Measurements from ENCODE around the gene ENAH.

ENAH gene

DNA sequence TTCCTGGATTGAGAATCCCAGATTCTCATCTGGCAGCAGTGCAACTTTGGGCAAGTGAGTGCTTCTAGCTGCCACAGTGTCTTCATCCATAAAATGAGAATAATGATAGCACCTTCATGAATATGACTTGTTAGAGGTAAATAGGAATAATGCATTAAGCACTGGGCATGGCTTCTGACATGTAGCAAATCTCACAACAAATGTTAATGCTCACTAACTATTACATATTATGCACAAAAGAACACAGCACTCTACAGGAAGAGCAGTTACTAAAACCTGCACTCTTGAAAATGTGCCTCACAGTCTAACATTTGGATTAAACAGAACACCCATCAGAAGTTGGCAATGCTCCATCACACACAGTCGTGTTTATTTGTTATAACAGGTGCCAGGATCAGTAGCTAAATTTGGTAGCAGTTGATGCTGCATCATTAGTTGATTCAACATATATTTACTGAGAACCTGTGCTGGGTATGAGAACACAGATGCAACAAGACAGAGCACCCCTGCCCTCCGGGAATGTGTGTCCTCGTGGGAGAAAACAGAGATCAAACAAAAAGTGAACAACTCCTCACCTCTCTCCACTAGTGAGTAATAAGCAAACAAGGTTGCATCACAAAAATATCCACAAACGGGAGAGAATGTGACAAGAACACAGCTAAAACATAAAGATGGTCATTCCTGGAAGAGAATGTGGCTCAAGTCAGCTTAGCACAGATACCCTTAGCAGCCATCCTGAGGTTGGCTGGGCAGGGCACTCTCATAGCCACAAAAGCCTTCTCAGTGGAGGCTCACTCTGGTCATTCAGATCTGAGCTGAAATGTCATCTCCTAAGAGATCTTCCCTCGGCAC is 198.9 kb downstream of the ENAH start:
- Mint-ChIP-seq H3K27ac (no peak overlapping the region), H3K4me3 (no peak overlapping the region), H3K27me3 (peaks cover 7% of the 10 kb centered on the region), H3K36me3 (no peaks in the 10 kb centered on the region), H3K4me1 (peaks cover 40% of the 10 kb centered on the region), H3K9me3 (peaks cover 3% of the 10 kb centered on the region)
- CTCF ChIA-PET, result interaction anchor here (0.9 to 2.4 kb wide), 2 partner anchors 10 to 21 kb away, joined by 3 to 12 read pairs; no protein-coding TSS in a partner anchor
- DNase-seq, result no peak

DNA sequence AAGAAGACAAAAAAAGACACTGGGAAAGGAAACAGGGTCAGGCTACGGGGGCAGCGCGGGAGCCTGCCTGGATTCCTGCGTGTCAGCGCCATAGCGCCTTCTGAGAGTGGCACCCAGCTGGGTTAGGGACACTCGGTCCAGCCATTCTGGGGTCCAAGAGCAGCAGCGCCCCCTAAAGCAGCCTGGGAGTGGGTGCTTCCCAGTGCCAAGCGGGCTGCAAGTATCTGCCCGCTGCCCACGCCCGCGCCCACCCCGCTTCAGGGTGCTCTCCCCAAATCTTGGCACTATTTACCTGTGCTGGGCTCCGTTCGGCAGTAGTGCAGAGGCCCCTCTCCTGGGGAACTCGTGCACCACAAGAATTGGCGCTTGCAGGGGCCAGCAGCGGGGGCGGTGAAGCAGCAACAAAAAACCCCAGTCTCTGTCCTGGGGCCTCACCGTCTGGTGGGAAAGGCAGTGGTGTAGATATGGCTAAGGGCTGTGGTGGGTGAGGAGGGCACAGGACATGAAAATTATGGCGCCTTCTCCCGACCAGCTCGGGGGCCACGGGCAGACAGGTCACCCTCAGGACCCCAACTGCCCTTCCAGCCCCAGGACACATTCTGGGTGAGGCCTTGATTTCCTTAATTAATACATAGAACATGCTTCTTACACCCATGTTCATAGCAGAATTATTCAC is 200.9 kb downstream of the ENAH start:
- no peak overlapping the region for H3K4me3 Mint-ChIP-seq
- CTCF ChIA-PET, result interaction anchor here (1.0 kb wide), 1 partner anchor 19 kb away, joined by 3 read pairs; no protein-coding TSS in a partner anchor
- H3K27me3 Mint-ChIP-seq, result peaks cover 13% of the 10 kb centered on the region
- H3K9me3 Mint-ChIP-seq, result peaks cover 3% of the 10 kb centered on the region
- no peak overlapping the region for H3K27ac Mint-ChIP-seq
- no peaks in the 10 kb centered on the region for H3K36me3 Mint-ChIP-seq
- peaks cover 48% of the 10 kb centered on the region for H3K4me1 Mint-ChIP-seq
- DNase-seq, result no peak

DNA sequence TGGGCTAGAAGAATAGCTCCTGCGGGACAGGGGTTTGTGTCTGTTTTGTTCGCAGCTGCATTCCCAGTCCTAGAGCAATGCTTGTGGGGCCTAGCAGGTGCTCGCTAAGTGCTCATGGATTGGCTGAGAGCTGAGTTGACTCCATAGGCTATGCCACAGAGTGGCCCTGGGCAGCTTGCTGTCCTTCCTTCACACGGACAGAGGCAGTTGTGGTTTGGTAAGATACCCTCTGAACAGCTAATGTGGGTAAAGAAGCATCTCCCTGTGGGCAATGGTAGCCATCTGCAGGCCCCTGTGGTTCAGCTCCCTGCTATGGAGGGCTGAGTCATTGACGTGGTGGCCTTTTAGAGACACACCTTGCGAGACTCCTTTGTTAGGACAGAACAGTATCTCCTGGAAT is 201.6 kb downstream of the ENAH start:
- CTCF ChIA-PET, result interaction anchor here (1.0 kb wide), 1 partner anchor 20 kb away, joined by 3 read pairs; no protein-coding TSS in a partner anchor
- DNase-seq, result no peak
- Mint-ChIP-seq H3K27me3 (peaks cover 13% of the 10 kb centered on the region), H3K4me3 (no peak overlapping the region), H3K36me3 (no peaks in the 10 kb centered on the region), H3K4me1 (peaks cover 52% of the 10 kb centered on the region), H3K27ac (no peak overlapping the region), H3K9me3 (peaks cover 3% of the 10 kb centered on the region)

DNA sequence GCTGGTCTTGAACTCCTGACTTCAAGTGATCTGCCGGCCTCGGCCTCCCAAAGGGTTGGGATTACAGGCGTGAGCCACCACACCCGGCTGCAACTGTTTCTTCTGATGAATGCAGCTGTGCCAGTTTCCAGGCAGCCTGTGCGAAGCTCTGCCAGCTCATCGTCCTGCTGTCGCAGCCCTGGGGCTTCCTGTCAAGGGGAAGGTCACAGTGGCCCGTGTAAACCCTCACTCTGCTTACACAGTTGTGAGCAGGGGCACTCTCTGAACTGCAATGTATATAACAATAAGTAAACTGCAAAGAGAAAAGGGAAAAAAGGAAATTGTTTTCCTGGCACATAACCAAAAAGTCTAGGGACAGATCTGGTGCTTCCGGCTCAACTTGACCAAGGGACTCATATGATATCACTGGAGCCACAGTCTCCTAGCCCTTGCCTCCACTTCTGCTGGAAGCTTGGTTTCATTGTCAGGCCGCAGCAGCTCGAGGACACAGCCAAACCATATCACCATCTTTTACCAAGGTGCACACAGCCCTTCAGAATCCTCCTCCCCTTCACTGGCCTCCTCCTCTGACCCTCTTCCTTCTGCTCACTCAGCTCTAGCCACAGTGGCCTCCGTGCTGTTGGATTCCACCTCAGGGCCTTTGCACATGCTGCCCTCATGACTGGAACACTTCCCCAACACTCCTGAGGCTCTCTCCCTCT is 202.3 kb downstream of the ENAH start:
- Mint-ChIP-seq H3K4me1 (peaks cover 59% of the 10 kb centered on the region), H3K4me3 (no peak overlapping the region), H3K27ac (peak overlapping the region; percentile 38), H3K36me3 (no peaks in the 10 kb centered on the region), H3K9me3 (no peaks in the 10 kb centered on the region), H3K27me3 (peaks cover 13% of the 10 kb centered on the region)
- CTCF ChIA-PET, result interaction anchor here (0.9 to 1.4 kb wide), 3 partner anchors 13 to 20 kb away, joined by 3 read pairs; no protein-coding TSS in a partner anchor
- DNase-seq, result no peak

DNA sequence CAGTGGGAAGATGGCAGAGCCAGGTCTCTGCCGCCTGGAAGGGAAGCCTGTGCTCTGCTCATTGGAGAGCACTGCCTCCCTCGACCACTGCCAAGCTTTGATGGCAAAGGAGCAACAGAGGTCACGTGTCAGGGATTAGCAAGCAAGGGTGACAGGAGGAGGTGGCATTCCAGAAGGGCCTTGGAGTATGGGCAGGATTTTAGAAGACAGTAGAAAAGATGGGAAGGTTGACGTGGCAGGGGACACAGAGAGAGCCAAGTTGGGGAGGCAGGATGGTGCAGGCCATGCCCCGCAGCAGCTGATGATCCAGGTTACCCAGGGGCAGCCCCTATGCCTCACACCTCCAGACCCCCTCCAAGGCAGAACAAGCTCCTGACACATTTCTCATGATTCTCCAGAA is 203.1 kb downstream of the ENAH start:
- Mint-ChIP-seq H3K4me1 (peaks cover 65% of the 10 kb centered on the region), H3K36me3 (no peaks in the 10 kb centered on the region), H3K27ac (no peak overlapping the region), H3K27me3 (peaks cover 13% of the 10 kb centered on the region), H3K9me3 (no peaks in the 10 kb centered on the region), H3K4me3 (no peak overlapping the region)
- DNase-seq, result no peak
- CTCF ChIA-PET, result interaction anchor here (0.9 to 1.4 kb wide), 2 partner anchors 12 to 19 kb away, joined by 3 read pairs; no protein-coding TSS in a partner anchor

DNA sequence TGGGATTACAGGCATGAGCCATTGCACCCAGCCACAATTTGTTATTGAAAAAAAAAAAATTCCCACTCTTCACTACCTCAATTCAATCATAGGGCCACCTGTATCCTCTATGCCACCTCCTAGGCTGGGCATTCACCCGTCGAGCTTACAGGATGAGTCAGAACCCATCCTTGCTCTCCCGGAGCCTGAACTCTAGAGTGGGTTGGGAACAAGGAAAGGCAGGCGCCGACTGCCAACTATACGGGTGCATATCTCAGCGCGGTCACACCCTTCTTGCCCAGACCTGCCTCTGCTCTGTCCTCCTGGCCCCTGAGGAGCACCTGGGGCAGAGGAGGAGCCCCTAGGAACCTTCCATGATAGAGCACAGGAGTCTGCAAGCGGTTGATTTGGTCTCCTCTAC is 203.7 kb downstream of the ENAH start:
- CTCF ChIA-PET, result interaction anchor here (1.4 kb wide), 1 partner anchor 19 kb away, joined by 3 read pairs; no protein-coding TSS in a partner anchor
- Mint-ChIP-seq H3K4me3 (no peak overlapping the region), H3K36me3 (no peaks in the 10 kb centered on the region), H3K27ac (no peak overlapping the region), H3K9me3 (no peaks in the 10 kb centered on the region), H3K4me1 (peaks cover 66% of the 10 kb centered on the region), H3K27me3 (peaks cover 13% of the 10 kb centered on the region)
- no peak for DNase-seq

DNA sequence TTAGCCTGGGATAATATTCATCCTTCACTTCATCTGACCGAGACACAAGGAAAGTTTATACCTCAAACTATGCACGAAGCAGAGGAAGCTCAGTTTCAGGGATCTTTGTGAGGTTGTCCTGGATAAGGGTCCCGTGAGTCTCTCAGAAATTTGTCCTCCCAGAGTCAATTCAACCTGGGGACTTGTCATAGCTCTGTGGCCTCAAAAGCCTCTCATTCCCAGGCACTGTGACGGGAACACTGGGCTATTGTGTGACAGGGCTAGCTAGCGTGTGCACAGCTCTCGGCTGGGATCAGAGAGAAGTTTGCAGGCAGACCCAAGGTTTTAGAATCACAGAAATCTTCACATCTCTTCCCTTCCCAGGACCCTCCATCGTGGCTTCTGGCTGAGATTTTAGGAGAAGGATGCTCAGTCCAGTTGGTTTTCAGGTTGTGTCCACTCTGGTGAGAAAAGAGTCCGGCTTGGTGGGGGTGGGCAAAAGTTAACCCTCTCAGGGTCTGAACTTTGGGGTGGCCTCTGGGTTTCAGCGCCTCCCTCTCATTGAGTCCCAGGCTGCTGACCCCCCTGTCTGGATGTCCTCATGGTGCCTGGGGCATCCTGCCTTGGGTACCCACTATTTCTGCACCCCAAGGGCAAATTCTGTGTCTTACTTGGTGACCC is 204.6 kb downstream of the ENAH start:
- Mint-ChIP-seq H3K27ac (no peak overlapping the region), H3K36me3 (no peaks in the 10 kb centered on the region), H3K4me3 (no peak overlapping the region), H3K9me3 (no peaks in the 10 kb centered on the region), H3K27me3 (peaks cover 13% of the 10 kb centered on the region), H3K4me1 (peaks cover 65% of the 10 kb centered on the region)
- CTCF ChIA-PET, result no interaction called here
- no peak for DNase-seq

DNA sequence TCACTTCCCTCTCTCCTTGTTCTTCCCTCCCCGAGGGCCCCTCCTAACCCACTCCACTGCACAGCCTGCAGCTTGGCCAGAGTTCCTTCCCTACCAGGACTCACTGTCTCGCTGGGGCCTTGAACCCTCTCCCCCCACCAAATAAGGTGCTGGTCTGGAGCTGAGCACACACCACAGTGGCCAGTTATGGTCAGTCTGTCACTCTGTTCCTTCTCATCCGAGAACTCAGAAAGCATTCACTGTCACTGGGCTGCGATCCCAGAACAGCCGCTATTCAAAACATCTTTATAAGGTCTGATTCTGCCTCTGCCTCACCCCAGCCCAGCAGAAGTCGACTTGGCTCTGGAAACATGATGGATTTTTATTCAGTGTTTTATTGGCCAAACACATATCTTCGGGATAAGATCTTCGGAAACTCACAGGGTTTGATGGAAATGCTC is 205.3 kb downstream of the ENAH start:
- Mint-ChIP-seq H3K36me3 (no peaks in the 10 kb centered on the region), H3K9me3 (no peaks in the 10 kb centered on the region), H3K4me3 (no peak overlapping the region), H3K4me1 (peaks cover 70% of the 10 kb centered on the region), H3K27me3 (peaks cover 13% of the 10 kb centered on the region), H3K27ac (no peak overlapping the region)
- DNase-seq, result no peak
- CTCF ChIA-PET, result no interaction called here

DNA sequence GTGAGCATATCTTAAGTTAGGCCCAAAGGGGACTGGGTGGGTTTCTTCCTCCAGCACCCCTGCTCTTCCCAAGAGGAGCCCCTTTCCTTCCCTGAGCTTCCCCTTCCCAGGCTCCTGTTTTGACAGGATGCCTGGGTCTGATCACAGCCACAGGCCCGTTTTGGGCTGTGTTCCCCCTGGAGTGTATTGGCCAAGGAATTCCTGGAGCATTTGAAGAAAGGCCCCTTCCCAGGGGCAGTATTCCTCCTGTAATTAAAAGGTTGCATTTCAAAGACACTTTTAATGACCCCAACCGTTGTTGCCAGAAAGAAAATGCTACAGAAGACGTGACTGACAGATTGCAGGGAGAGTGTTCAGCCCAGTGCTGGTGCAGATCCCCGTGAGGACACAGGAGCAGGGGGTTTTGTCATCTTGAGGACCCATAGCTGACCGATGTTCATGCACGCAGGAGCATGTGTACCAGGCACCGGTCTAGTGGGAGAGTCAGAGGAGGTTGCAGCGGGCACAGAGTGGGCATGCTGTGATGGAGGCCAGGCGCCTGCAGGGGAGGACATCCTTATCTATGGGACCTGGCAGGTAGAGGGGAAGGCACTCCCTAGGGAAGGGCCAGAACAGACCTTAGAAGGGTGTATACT is 205.8 kb downstream of the ENAH start:
- Mint-ChIP-seq H3K4me1 (peaks cover 73% of the 10 kb centered on the region), H3K27ac (no peak overlapping the region), H3K9me3 (no peaks in the 10 kb centered on the region), H3K36me3 (no peaks in the 10 kb centered on the region), H3K4me3 (no peak overlapping the region), H3K27me3 (peaks cover 13% of the 10 kb centered on the region)
- CTCF ChIA-PET, result no interaction called here
- DNase-seq, result no peak

DNA sequence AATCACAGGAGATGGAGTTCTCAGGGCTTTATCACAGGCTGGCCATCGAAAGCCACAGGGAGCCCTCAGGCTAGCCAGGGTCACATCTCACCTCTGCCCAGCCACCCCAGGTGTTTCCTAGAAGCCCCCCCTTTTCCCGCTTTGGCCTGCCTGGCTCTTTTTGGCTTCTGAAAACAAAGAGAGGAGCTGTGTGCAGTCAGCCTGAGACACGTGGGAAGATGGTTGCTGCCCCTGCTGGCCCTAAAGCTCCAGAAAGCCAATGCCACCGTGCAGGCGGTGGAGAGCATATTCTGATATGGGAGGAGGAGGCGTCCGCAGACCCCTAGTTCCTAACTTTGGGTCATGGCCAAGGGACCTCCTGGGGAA is 206.3 kb downstream of the ENAH start:
- Mint-ChIP-seq H3K27ac (peak overlapping the region; percentile 12), H3K9me3 (no peaks in the 10 kb centered on the region), H3K4me1 (peaks cover 78% of the 10 kb centered on the region), H3K36me3 (no peaks in the 10 kb centered on the region), H3K27me3 (peaks cover 13% of the 10 kb centered on the region), H3K4me3 (no peak overlapping the region)
- DNase-seq, result no peak
- CTCF ChIA-PET, result interaction anchor here (0.9 to 2.7 kb wide), 2 partner anchors 15 to 22 kb away, joined by 3 to 13 read pairs; no protein-coding TSS in a partner anchor

DNA sequence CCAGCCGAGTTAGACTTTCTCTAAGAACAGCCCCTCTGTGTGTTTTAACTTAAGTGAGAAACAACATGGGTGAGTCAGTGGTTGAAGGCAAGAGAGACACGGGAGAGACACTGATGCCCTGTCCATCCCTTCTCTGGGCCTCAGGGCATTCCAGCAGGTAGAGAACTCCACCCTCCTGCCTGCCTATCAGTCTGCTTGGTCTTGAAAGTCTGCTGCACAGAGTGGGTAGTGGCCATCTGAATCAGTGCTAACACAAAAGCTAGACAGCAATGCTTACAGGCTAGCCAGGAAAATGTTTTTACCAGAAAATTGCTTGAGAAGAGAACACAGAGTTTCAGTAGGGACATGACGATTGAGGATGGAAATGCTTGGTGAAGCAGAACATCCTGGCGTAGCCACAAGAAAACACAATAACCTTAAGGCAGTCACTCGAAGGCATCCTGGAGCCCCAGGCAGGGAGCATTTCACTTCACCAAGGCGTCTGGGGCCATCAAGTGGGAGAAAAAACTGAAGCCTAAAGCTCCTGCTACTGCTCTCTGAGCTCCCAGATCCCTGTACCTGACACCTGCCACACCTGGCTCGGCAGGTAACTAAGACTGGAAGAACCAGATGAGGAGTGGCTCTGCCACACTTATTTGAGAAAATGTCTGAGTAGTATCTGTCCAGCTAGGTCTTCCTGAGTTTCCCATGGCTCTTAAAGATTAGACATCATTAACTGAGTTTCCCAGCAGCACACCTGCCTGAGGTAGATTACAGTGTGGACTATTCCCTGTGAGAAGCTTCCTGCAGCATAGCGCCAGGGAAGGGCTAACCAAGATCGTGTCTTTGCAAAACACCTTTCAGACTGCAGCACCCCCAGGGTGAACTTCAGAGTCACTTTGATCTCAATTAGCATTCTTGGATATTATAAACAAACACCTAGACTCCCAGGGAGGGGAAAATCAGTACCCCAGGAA is 207.0 kb downstream of the ENAH start:
- CTCF ChIA-PET, result interaction anchor here (0.9 to 2.7 kb wide), 6 partner anchors 16 to 32 kb away, joined by 3 to 13 read pairs (median 8); no protein-coding TSS in a partner anchor
- no peaks in the 10 kb centered on the region for H3K9me3 Mint-ChIP-seq

DNA sequence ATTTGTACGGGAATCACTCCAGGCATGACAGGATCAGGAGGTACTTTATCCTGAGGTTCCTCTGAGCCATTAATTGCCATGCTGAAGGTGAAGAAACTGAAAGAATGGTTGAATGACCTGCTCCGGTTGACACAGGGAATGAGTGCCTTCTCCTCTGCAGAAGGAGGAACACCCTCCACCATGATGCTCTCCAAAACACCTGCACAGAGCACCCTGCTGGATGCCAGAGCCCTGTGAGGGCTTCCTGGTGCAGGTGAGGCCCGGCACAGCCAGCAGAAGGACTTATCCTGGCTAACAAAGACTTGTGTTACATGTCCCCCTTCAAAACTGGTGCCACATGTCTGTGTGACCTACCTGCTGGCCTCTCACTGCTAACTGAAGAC is 210.8 kb downstream of the ENAH start:
- H3K9me3 Mint-ChIP-seq, result no peaks in the 10 kb centered on the region
- peaks cover 1% of the 10 kb centered on the region for H3K27me3 Mint-ChIP-seq
- H3K36me3 Mint-ChIP-seq, result no peaks in the 10 kb centered on the region
- peak overlapping the region; percentile 89 for H3K27ac Mint-ChIP-seq
- H3K4me3 Mint-ChIP-seq, result peak overlapping the region; percentile 48
- peaks cover 65% of the 10 kb centered on the region for H3K4me1 Mint-ChIP-seq
- DNase-seq, result no peak
- CTCF ChIA-PET, result interaction anchor here (1.2 to 3.0 kb wide), 3 partner anchors 9 to 26 kb away, joined by 4 to 18 read pairs (median 10); partner anchors contain the start of gene LBR

More for the DNA sequence above, 207.0 kb downstream of the ENAH start:
- H3K27ac Mint-ChIP-seq, result peak overlapping the region; percentile 94
- no peaks in the 10 kb centered on the region for H3K36me3 Mint-ChIP-seq
- peak; percentile 51 for DNase-seq
- H3K4me1 Mint-ChIP-seq, result peaks cover 81% of the 10 kb centered on the region
- peaks cover 13% of the 10 kb centered on the region for H3K27me3 Mint-ChIP-seq
- H3K4me3 Mint-ChIP-seq, result peak overlapping the region; percentile 45

Measured in activated naive CD4-positive, alpha-beta T cell treated with anti-CD3 and anti-CD28 coated beads, Interleukin-2, amount 10 ng/mL, durations not matched to agents 7 days and 5 days (primary cell).